HG02610 (cell line): ENCODE results near the gene ZFYVE28.

Experiments
- ATAC-seq: cut with Tn5 transposase; IDR thresholded peaks from one replicate; pipeline ENCODE4 v1.9.1; 2021; ENCODE audit warnings: mild to moderate bottlenecking, moderate library complexity; ENCODE audit not compliant: unreplicated experiment

Gene ZFYVE28

GRCh38 chr4:2412534-2412884 is 5.9 kb downstream of the ZFYVE28 start:
- ATAC-seq: peak; percentile 35

DNA sequence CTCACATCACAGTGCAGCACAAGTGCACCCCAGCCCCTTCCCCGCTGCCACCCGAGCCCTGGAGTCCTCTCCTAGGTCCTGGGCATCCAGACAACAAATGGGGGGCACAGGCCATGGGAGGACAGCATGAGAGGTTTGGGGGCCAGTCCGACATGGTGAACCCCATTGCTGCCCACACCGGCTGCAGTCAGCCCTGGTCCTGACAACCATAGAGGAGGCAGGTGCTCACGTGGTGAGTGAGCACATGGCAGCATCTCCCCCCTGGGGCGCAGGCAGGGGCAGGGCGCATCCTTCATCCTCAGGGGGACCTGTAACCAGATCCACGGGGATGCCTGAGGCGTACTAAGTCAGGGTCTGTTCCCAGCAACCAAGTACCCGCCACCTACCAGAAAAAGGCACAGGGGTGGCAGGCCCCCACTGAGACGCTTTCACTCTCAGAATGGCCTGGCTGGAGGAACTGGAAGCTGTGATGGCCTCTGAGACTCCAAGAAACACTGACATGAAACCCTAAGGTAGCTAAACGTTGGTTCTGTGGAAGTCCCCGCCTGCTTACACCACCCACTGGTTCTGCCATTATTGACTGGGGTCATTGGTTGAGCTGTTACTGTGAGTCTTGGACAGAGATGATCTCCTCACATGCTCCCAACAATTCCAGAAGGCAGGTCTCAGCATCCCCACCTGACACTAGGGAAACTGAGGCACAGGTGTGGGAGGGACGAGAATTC is 6.5 kb downstream of the ZFYVE28 start:
- no peak for ATAC-seq

DNA sequence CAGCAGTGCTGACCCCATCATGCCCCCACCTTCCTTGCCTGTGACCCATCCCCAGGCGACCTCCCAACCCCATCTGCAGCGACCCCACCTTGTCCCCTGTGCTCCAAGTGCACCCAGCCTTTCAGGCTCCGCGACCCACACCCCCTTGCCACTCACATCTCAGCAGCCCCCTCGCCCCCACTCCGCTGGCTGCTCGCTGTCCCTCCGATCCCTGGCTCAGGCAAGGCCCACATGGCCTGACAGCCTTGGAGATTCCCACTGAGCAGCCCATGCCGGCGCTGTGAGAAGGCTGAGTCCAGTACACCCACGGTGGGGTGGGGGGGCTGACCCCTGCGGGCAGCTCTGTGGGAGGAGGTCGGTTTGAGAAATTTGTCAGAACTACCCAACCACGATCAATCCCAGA is 9.1 kb downstream of the ZFYVE28 start:
- no peak for ATAC-seq

- no peak for ATAC-seq
These were observed 9.5 kb downstream of the ZFYVE28 start for GRCh38 chr4:2408976-2409375.

DNA sequence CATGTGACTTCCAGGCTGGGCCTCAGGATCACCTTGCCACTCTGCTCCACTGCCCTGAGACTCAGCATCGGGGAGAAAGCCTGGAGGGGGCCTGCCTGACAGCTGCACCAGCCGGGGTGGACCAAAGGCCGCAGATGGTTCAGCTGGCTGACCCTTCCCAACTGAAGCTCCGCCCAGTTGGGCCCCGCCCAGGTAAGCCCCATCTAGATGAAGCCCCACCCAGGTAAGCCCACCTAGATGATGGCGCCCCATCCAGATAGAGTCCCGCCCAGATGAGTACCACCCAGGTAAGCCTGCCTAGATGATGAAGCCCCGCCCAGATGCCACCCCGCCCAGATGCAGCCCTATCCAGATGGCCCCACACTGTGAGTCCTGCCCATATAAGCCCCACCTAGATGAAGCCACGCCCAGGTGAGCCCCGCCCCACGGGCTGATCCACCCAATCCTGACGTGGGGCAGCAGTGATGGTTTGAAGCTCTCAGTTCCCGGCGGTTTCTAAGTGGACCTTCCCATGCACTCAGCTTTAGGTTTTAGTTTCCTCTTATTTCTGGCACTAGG is 10.0 kb downstream of the ZFYVE28 start:
- ATAC-seq: no peak

DNA sequence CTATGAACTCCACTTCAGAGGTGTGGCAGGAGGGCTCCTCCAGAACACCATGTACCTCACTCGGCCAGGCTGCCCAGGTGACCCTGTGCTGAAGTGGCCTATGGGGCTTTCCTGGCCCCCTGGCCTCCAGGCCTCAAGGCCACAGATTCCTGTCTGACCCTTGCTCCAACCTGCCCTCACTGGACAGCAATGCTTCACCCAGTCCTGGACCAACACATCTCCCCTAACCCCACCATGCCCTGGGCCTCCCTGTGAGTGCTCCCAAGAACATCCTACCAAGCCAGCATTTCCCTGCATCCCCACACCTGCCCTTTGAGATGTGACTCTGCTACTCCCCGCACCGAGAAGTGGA is 10.5 kb downstream of the ZFYVE28 start:
- no peak for ATAC-seq

GRCh38 chr4:2406920-2407319 is 11.5 kb downstream of the ZFYVE28 start:
- ATAC-seq: no peak

GRCh38 chr4:2406406-2406805 is 12.0 kb downstream of the ZFYVE28 start:
- ATAC-seq: no peak

DNA sequence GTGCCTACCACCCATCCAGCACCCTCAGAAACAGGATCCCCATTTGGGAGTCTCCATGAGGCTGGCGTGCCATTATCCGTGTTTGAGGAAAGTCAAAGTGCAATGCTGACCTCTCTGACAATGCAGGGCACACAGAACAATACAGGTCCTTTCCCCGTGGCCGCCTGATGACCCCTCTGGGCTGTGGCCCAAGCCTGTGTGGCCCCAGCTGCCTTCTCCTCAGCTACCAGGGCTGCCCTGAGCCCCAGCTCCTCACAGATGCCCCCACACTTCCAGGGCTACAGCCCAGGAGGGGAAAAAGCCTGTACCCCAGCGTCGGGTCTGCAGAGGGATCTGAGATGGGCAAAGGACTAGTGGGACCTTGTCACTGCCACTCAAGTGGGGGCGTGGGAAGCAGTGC is 15.5 kb downstream of the ZFYVE28 start:
- ATAC-seq: no peak

GRCh38 chr4:2402048-2402842 is 16.2 kb downstream of the ZFYVE28 start:
- no peak for ATAC-seq

DNA sequence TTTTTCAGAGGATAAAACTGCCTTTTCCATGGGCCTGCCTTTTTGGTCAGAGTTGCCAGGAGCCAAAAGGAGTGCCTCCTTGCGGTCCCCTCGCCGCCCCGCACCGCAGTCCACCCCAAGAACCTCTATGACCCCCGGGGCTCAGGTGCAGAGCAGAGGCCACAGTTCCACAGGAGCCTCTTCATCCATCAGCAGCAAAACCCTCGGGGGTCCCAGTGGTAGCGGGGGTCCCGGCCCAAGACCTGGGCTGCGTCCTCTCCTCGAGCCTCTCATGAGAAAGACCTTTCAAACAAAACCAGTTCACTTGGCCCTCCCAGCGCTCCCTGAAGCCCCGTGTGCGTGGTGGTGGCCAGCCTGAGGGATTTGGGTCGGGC is 16.8 kb downstream of the ZFYVE28 start:
- no peak for ATAC-seq

GRCh38 chr4:2400841-2401609 is 17.4 kb downstream of the ZFYVE28 start:
- no peak for ATAC-seq

GRCh38 chr4:2399631-2400190 is 18.7 kb downstream of the ZFYVE28 start:
- ATAC-seq: no peak

GRCh38 chr4:2399216-2399615 is 19.2 kb downstream of the ZFYVE28 start:
- ATAC-seq: no peak

DNA sequence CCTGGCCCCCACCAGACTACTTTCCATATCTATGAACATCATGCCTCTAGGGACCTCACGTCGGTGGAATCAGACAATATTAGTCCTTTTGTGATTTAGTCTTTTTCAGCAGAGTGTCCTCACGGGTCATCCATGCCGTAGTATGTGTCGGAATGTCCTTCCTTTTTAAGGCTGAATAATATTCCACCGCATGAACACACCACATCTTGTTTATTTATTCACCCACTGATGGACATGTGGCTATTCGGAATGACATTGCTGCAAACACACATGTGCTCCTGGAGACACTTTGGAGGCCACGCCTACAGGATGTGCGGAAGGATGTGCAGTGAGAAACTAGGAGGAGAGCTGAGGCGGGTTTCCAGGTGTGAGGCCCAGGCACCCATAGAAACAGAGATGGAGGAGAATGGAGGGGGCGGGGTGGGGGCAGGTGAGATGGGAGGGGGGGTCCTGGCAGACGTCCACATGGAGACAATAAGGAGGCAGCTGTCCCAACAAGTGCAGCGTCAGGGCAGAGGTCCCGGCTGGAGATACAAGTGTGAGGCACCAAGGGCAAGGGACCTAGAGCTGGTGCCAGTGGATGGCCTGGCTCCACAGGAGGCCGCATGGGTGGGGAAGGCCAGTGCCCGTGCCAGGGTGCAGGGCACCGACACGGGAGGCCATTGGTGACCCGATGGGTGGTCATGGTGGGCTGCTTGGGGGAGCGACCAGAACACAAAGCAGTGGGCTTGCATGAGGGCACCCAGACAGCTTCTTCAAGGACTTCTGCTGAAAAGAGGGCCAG is 20.7 kb downstream of the ZFYVE28 start:
- ATAC-seq: no peak

- ATAC-seq: no peak
These were observed 21.6 kb downstream of the ZFYVE28 start for GRCh38 chr4:2396781-2397368.

DNA sequence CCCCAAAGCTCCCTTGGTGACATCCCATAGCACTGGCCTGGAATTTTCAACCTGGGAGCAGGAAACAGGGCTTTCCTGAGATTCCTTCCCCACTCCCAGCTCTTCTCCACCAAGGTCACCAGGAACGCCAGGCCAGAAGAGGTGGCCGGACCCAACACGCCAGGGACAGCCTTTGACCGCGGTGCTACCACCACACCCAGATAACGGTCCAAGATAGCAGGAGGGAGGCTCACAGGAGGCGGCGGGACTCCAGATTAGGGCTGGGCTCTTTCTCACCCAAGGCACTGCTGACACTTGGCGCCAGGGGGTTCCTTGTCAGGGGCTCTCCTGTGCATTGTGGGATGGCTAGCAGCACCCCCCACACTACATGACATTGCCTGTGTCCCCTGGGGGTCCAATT is 22.9 kb downstream of the ZFYVE28 start:
- ATAC-seq: no peak

DNA sequence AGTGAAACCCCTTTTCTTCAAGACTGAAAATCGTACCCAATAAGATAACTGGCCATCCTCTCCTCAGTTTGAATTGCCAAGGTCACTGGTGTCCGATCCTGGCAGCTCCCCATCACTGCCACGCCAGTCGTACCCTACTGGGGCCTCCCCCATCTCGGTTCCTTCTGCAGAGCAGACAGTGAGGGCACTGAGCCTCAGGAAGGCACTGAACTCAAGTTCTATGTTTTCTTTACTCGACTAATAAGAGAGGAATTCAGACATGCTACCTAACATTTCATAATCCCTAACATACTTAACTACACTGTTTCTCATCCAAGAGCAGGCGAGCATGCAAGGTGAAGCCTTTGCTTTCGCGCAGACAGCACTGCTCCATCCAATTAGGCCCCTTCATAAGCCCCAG is 23.4 kb downstream of the ZFYVE28 start:
- ATAC-seq: no peak

GRCh38 chr4:2394528-2394927 is 23.9 kb downstream of the ZFYVE28 start:
- ATAC-seq: no peak
